ENCODE measurements around the gene SSBP1. TPM values are rescaled to one million over a fixed set of nuclear protein-coding genes. Genes with fewer than 3 reads are reported as not detected.

The SSBP1 gene
- total and polyA plus RNA-seq, 2 of the 4 experiments (the other 2 are of a cell fraction), result 158 to 204 TPM

- no peak within 1 kb of the TSS for H2BK20ac ChIP-seq (ENCODE audit: low read depth, low read length)
- H3K23ac ChIP-seq (ENCODE audit: low read depth, low read length), result no peak within 1 kb of the TSS
- intact Hi-C loops (cut with micrococcal nuclease), result no loop called here
- no peak within 1 kb of the TSS for H2AK9ac ChIP-seq (replicated peaks; ENCODE audit: low read depth, low read length, poor library complexity)
- no peak within 1 kb of the TSS for H3K18ac ChIP-seq (ENCODE audit: low read depth, low read length)
- H3K4me3 ChIP-seq (ENCODE audit: insufficient read depth, low read depth, low read length), result no peak within 1 kb of the TSS
- no peak within 1 kb of the TSS for H2BK15ac ChIP-seq (ENCODE audit: low read depth, low read length)
- no peak within 1 kb of the TSS for H2BK5ac ChIP-seq (ENCODE audit: low read depth, low read length, poor library complexity, severe bottlenecking)
- no peak within 1 kb of the TSS for H3K27ac ChIP-seq (ENCODE audit: insufficient read depth, low read length)
- no peak within 1 kb of the TSS for H3K4ac ChIP-seq (ENCODE audit: low read depth, low read length)
- DNase-seq, result no peak
- H3K14ac ChIP-seq (replicated peaks; ENCODE audit: low read depth, low read length), result no peak within 1 kb of the TSS
- dilution Hi-C loops (cut with HindIII; ENCODE audit: low sequenced_read_pairs, unreplicated experiment), result no loop called here
- no peaks in the 10 kb centered on the region for H3K27me3 ChIP-seq (ENCODE audit: control insufficient read depth, insufficient read depth, low read length)
- CTCF ChIA-PET, result interaction anchor here (1.6 kb wide), 1 partner anchor 22 kb away, joined by 4 read pairs; no protein-coding TSS in a partner anchor
- H3K4me2 ChIP-seq (ENCODE audit: low read depth, low read length), result no peak within 1 kb of the TSS
- H3K79me1 ChIP-seq (ENCODE audit: low read depth in 1 of 2, low read length in 2 of 2), result no peaks in the 10 kb centered on the region
- no peak within 1 kb of the TSS for H4K8ac ChIP-seq (ENCODE audit: low read depth in 2 of 2, low read length in 2 of 2)
- BruUV-seq (replicated peaks), result no TSS peak
- WGBS, 2 experiments (ENCODE audit: extremely low coverage in 2 of 2, insufficient read length in 1 of 2), result 100% methylated on average over 2 of the region's 3 CpGs; no CpG with 5 or more reads in 1 of the 2 experiments
- H3K56ac ChIP-seq (ENCODE audit: extremely low read depth, insufficient read depth, low read length), result no peak within 1 kb of the TSS
- ATAC-seq (ENCODE audit: low read depth), result no peak
- H2BK120ac ChIP-seq (ENCODE audit: low read depth, low read length), result no peak within 1 kb of the TSS
- peaks cover 20% of the 10 kb centered on the region for H3K36me3 ChIP-seq (ENCODE audit: control insufficient read depth, insufficient read depth, low read length)
- H4K20me1 ChIP-seq (ENCODE audit: insufficient read depth, low read length), result no peaks in the 10 kb centered on the region
- TF ChIP-seq CHD1 (IDR thresholded peaks at IDR 0.05; ENCODE audit: low read depth, low read length), result no peak
- no peak for TF ChIP-seq RAD21 (IDR thresholded peaks at IDR 0.05; ENCODE audit: low read length)
- TF ChIP-seq CTCF (conservative IDR thresholded peaks at IDR 0.05; ENCODE audit: low read depth, low read length), result no peak
- TF ChIP-seq BHLHE40 (IDR thresholded peaks at IDR 0.05; ENCODE audit: low read depth, low read length), result no peak
- TF ChIP-seq RCOR1 (IDR thresholded peaks at IDR 0.05; ENCODE audit: insufficient replicate concordance, low read length), result no peak
- no peak for TF ChIP-seq USF2 (IDR thresholded peaks at IDR 0.05; ENCODE audit: low read depth, low read length)
- no peak for TF ChIP-seq MAFK (IDR thresholded peaks at IDR 0.05; ENCODE audit: low read depth, low read length)
- no peak for TF ChIP-seq SMC3 (IDR thresholded peaks at IDR 0.05; ENCODE audit: low read depth, low read length)
- TF ChIP-seq FOS (IDR thresholded peaks at IDR 0.05; ENCODE audit: low read depth, low read length), result no peak
- TF ChIP-seq NFE2L2 (IDR thresholded peaks at IDR 0.05; ENCODE audit: low read depth, low read length), result no peak
- no peak for TF ChIP-seq MXI1 (IDR thresholded peaks at IDR 0.05; ENCODE audit: borderline replicate concordance, low read depth, low read length)
- no peak for TF ChIP-seq MAZ (IDR thresholded peaks at IDR 0.05; ENCODE audit: borderline replicate concordance, low read depth, low read length)
- no peak for TF ChIP-seq POLR2A (IDR thresholded peaks at IDR 0.05; ENCODE audit: low read depth, low read length)
- TF ChIP-seq ELK1 (IDR thresholded peaks at IDR 0.05; ENCODE audit: borderline replicate concordance, low read depth, low read length), result no peak
- in situ Hi-C loops (cut with MboI; ENCODE audit: low sequenced_read_pairs), result no loop called here
- H2AFZ ChIP-seq (replicated peaks; ENCODE audit: low read length, poor library complexity), result no peak within 1 kb of the TSS
- POLR2A ChIA-PET (ENCODE audit: unreplicated experiment), result no interaction called here
- H3K9me1 ChIP-seq (ENCODE audit: insufficient read depth, low read length), result no peaks in the 10 kb centered on the region
- H2AK5ac ChIP-seq (ENCODE audit: low read depth, low read length), result no peak within 1 kb of the TSS
- H3K4me1 ChIP-seq (ENCODE audit: control insufficient read depth, insufficient read depth, low read length), result no peaks in the 10 kb centered on the region
- no peak within 1 kb of the TSS for H3K9ac ChIP-seq (ENCODE audit: low read depth, low read length)
- H4K5ac ChIP-seq (ENCODE audit: low read depth, low read length), result no peak within 1 kb of the TSS
- no peak within 1 kb of the TSS for H4K91ac ChIP-seq (ENCODE audit: insufficient read depth, low read depth, low read length)
- no peaks in the 10 kb centered on the region for H3K9me3 ChIP-seq (ENCODE audit: control insufficient read depth, insufficient read depth, low read length)
Measured at GRCh38 chr7:141763797-141764196, 25.6 kb downstream of the SSBP1 start, which contains the start of gene TAS2R3. TAS2R3 (plus strand) TSS chr7:141764097; CDS start chr7:141764159, 62 bp downstream.
